HepG2 (cell line): ENCODE data around the gene IRF2BPL. TPM values are rescaled to one million over a fixed set of nuclear protein-coding genes. Genes with fewer than 3 reads are reported as not detected.

Source experiments
- BRCA1 ChIP-seq: sonication (generic); formaldehyde crosslinking; IDR thresholded peaks from 2 replicates; pipeline ENCODE4 v1.4.0; 2020; ENCODE audit warnings: missing genetic modification reagents
- BRF2 ChIP-seq: sonication (generic); formaldehyde crosslinking; IDR thresholded peaks from 2 replicates; pipeline ENCODE4 v1.8.1; 2022; ENCODE audit warnings: mild to moderate bottlenecking, missing genetic modification reagents
- ELF1 ChIP-seq: sonication (generic); formaldehyde crosslinking; IDR thresholded peaks from 2 replicates; pipeline ENCODE4 v1.4.0; 2020; ENCODE audit warnings: missing genetic modification reagents
- MYNN ChIP-seq: sonication (generic); formaldehyde crosslinking; IDR thresholded peaks from 2 replicates; pipeline ENCODE4 v1.4.0; 2020; ENCODE audit warnings: mild to moderate bottlenecking, low read depth, missing genetic modification reagents
- POLR2G ChIP-seq: fragments of 200-400 bp; formaldehyde crosslinking; IDR thresholded peaks from 2 replicates; pipeline ENCODE4 v1.6.1; 2018; ENCODE audit warnings: mild to moderate bottlenecking, low read depth, low read length, moderate library complexity
- PPARG ChIP-seq: conservative IDR thresholded peaks from 2 replicates; pipeline ENCODE4 v1.6.1; 2016; ENCODE audit warnings: missing biosample characterization, missing genetic modification reagents
- SAFB2 ChIP-seq: sonication (generic); formaldehyde crosslinking; IDR thresholded peaks from 2 replicates; pipeline ENCODE4 v1.5.1; 2020; ENCODE audit warnings: missing genetic modification reagents, low read depth, mild to moderate bottlenecking, borderline replicate concordance
- SIN3B ChIP-seq: fragments of 150-350 bp; IDR thresholded peaks from 2 replicates; pipeline ENCODE4 v1.6.1; 2014; ENCODE audit warnings: low read length
- ZMAT5 ChIP-seq: sonication (generic); formaldehyde crosslinking; IDR thresholded peaks from 2 replicates; pipeline ENCODE4 v1.5.0; 2020; ENCODE audit warnings: mild to moderate bottlenecking, low read depth, missing genetic modification reagents, borderline replicate concordance
- ZNF138 ChIP-seq: sonication (generic); formaldehyde crosslinking; IDR thresholded peaks from 2 replicates; pipeline ENCODE4 v1.5.0; 2020; ENCODE audit warnings: mild to moderate bottlenecking, low read depth, missing genetic modification reagents
- ZNF383 ChIP-seq: sonication (generic); formaldehyde crosslinking; IDR thresholded peaks from 2 replicates; pipeline ENCODE4 v1.4.0; 2020; ENCODE audit warnings: missing genetic modification reagents, mild to moderate bottlenecking, borderline replicate concordance
- ZNF605 ChIP-seq: sonication (generic); formaldehyde crosslinking; IDR thresholded peaks from 2 replicates; pipeline ENCODE4 v1.8.0; 2022; ENCODE audit warnings: mild to moderate bottlenecking, missing genetic modification reagents
- ZNF724P ChIP-seq: sonication (generic); formaldehyde crosslinking; IDR thresholded peaks from 2 replicates; pipeline ENCODE4 v1.8.0; 2022; ENCODE audit warnings: missing genetic modification reagents, borderline replicate concordance
- ZNF891 ChIP-seq: sonication (generic); formaldehyde crosslinking; IDR thresholded peaks from 2 replicates; pipeline ENCODE4 v1.5.0; 2020; ENCODE audit warnings: mild to moderate bottlenecking, missing genetic modification reagents
- ZSCAN12 ChIP-seq: sonication (generic); formaldehyde crosslinking; IDR thresholded peaks from 2 replicates; pipeline ENCODE4 v1.9.0; 2021; ENCODE audit warnings: mild to moderate bottlenecking, missing genetic modification reagents
- polyA plus RNA-seq, 8 experiments: library from polyadenylated mRNA; depleted of rRNA in 3 of 8; stranded (reverse) in 7 of 8; unstranded in 1 of 8; fragments of >200 nt; fragmentation: Illumina TruSeq in 4 of 8; extraction: Trizol in 4 of 8; gene quantifications; 2 replicates each; pipeline versions ENCODE4 v1.2.1 to v1.2.3, GENCODE V29; 2011 to 2016; ENCODE audit warnings: low read depth in 4 of 8, missing spikeins in 1 of 8, mixed read lengths in 1 of 8; ENCODE audit not compliant: insufficient read depth in 1 of 8
- total RNA-seq, 5 experiments: library from RNA; depleted of rRNA; stranded (reverse); fragments of >200 nt; fragmentation: Illumina TruSeq; extraction: Trizol; gene quantifications; 2 replicates each; pipeline ENCODE4 v1.2.3, GENCODE V29; 2016; ENCODE audit warnings: low read depth in 1 of 5
- TF ChIP-seq, protein P1 (sequence below): sonication (generic); formaldehyde crosslinking; IDR thresholded peaks from 2 replicates; pipeline ENCODE4 v1.4.0; 2020; ENCODE audit warnings: missing genetic modification reagents, borderline replicate concordance
- TF ChIP-seq, protein P2 (sequence below): sonication (generic); formaldehyde crosslinking; IDR thresholded peaks from 2 replicates; pipeline ENCODE4 v1.4.0; 2020; ENCODE audit warnings: missing genetic modification reagents, borderline replicate concordance
- TF ChIP-seq, protein P3 (sequence below): sonication (generic); formaldehyde crosslinking; conservative IDR thresholded peaks from 2 replicates; pipeline ENCODE4 v1.5.0; 2020; ENCODE audit warnings: missing genetic modification reagents

The IRF2BPL gene
- total and polyA plus RNA-seq, 2 of the 13 experiments (the other 11 are each of a cell fraction or from before 2014, with no cell fraction given): 6.6 to 8.4 TPM

DNA sequence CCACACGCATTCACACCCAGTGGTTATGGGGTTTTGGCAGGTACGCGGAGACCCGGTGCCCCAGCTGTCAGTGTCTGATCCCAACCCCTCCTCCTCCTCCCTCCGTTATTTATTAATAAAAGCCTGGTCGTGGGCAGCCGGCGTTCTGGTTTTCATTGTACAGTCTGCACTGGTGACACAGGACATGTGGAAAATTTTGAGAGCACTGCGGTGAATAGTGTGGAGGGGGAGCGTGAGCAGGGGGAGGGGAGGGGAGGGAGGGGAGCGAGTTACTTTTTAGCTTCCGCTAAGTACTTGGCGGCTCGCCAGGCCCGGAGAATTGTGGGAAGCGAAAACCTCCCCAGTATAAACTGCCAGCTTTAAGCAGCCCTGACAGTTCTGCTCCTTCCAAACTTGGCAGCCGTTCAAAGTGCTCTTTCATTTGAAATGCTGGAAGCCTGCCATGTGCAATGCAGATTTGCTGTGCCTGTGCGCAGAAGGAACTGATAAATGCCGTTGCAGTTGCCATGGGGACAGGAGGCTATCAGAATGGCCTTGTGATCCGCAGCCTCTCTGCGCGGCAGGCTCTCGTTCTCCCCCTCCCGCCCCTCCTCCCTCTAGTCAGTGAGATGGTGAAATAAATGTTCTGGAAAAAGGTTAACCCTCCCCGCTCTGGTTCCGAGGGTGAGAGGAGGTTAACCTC lies 11.7 kb upstream of the IRF2BPL start (continued):
- TF ChIP-seq, protein P1, sequence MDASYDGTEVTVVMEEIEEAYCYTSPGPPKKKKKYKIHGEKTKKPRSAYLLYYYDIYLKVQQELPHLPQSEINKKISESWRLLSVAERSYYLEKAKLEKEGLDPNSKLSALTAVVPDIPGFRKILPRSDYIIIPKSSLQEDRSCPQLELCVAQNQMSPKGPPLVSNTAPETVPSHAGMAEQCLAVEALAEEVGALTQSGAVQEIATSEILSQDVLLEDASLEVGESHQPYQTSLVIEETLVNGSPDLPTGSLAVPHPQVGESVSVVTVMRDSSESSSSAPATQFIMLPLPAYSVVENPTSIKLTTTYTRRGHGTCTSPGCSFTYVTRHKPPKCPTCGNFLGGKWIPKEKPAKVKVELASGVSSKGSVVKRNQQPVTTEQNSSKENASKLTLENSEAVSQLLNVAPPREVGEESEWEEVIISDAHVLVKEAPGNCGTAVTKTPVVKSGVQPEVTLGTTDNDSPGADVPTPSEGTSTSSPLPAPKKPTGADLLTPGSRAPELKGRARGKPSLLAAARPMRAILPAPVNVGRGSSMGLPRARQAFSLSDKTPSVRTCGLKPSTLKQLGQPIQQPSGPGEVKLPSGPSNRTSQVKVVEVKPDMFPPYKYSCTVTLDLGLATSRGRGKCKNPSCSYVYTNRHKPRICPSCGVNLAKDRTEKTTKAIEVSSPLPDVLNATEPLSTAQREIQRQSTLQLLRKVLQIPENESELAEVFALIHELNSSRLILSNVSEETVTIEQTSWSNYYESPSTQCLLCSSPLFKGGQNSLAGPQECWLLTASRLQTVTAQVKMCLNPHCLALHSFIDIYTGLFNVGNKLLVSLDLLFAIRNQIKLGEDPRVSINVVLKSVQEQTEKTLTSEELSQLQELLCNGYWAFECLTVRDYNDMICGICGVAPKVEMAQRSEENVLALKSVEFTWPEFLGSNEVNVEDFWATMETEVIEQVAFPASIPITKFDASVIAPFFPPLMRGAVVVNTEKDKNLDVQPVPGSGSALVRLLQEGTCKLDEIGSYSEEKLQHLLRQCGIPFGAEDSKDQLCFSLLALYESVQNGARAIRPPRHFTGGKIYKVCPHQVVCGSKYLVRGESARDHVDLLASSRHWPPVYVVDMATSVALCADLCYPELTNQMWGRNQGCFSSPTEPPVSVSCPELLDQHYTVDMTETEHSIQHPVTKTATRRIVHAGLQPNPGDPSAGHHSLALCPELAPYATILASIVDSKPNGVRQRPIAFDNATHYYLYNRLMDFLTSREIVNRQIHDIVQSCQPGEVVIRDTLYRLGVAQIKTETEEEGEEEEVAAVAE (CRISPR knock-in tag): no peak
- TF ChIP-seq ZMAT5 (CRISPR knock-in tag) (no peak), MYNN (CRISPR knock-in tag) (no peak), BRCA1 (CRISPR knock-in tag) (no peak), SAFB2 (CRISPR knock-in tag) (no peak), ZNF605 (CRISPR knock-in tag) (no peak), ZNF724P (CRISPR knock-in tag) (no peak), BRF2 (no peak), ZNF383 (no peak), PPARG (0 out of 2 replicates have a peak, but pooled peaks have one; percentile 22), POLR2G (no peak; the same call in 1 of the 2 replicates), ZNF138 (CRISPR knock-in tag) (no peak), ELF1 (CRISPR knock-in tag) (peak; percentile 58; the same call in 1 of the 2 replicates), ZNF891 (CRISPR knock-in tag) (no peak), ZSCAN12 (CRISPR knock-in tag) (no peak), SIN3B (no peak)
- TF ChIP-seq, protein P2, sequence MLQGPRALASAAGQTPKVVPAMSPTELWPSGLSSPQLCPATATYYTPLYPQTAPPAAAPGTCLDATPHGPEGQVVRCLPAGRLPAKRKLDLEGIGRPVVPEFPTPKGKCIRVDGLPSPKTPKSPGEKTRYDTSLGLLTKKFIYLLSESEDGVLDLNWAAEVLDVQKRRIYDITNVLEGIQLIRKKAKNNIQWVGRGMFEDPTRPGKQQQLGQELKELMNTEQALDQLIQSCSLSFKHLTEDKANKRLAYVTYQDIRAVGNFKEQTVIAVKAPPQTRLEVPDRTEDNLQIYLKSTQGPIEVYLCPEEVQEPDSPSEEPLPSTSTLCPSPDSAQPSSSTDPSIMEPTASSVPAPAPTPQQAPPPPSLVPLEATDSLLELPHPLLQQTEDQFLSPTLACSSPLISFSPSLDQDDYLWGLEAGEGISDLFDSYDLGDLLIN (CRISPR knock-in tag): no peak
- TF ChIP-seq, protein P3, sequence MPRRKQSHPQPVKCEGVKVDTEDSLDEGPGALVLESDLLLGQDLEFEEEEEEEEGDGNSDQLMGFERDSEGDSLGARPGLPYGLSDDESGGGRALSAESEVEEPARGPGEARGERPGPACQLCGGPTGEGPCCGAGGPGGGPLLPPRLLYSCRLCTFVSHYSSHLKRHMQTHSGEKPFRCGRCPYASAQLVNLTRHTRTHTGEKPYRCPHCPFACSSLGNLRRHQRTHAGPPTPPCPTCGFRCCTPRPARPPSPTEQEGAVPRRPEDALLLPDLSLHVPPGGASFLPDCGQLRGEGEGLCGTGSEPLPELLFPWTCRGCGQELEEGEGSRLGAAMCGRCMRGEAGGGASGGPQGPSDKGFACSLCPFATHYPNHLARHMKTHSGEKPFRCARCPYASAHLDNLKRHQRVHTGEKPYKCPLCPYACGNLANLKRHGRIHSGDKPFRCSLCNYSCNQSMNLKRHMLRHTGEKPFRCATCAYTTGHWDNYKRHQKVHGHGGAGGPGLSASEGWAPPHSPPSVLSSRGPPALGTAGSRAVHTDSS (CRISPR knock-in tag): no peak
